Glomerular visceral epithelial cell (primary cell): ENCODE data around the gene EGFL7.
A peak's percentile ranks its signal among the peaks of the same experiment; 100 is the strongest.

Source experiments
- DNase-seq: peaks from one replicate; pipeline ENCODE4 v3.0.0-alpha.2; 2016; ENCODE audit errors: extremely low spot score

EGFL7 gene

GRCh38 chr9:136659861-136660784 is 2.6 kb upstream of the EGFL7 start:
- DNase-seq, result no peak

DNA sequence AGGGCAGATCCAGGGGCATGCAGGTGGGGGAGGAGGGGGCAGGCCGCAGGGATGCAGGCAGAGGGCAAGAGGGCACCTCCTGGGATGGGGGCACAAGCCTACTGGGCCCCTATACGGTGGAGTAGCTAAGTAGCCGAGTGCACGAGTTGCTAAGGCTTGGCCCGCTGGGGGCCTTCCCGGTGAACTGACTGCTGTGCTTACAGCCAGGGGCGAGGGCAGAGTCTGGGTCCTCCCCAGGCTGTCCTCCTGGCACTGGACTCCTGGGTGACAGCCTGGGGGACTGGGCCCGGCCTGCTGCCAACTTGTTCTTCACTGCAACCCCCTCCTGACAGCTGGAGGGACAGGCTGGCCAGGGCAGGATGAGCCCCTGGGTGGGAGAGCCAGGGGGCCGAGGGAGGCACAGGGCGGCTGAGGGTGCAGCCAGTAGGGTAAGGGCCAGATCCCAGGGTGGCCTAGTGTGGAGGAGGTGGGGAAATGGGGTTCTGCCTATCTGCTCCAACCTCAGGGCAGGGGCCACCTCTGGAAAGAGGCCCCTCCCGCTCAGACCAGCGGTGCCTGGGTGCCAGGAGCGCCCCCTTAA is 1.7 kb upstream of the EGFL7 start:
- no peak for DNase-seq

DNA sequence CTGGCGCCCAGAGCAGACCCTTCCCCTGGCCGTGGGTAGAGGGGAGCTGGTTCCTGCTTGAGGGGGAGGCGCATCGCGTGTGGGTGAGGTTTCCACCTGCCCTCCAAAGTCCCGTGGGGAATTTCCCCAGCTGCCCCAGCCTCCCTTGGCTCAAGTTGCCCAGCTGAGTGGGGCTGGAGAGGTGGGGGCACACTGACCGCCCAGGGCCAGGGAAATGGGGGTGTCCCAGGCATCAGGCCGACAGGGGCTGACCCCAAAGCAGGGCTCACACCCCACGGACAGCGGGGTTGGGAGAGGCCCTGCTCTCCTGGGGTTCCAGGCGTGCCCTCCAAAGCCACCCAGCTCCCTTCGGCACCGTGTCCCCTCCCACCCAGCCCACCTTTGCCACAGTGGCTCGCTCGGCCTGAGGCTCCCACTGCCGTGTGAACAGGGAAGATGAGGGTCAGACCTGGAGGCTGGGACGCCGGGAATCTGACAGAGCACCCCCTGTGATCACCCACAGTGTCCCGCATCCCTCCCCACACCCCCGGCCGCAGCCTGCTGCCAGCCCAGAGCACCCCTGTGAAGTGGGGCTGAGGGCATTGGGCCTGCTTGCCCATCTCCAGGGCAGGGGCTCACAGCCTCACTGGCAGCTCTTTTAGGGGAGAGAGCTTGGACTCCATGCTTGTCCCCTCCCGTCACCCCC is 933 bp upstream of the EGFL7 start:
- DNase-seq, result no peak

GRCh38 chr9:136662326-136662655 is 425 bp upstream of the EGFL7 start:
- no peak for DNase-seq

GRCh38 chr9:136664000-136664915 is 1.5 kb downstream of the EGFL7 start:
- no peak for DNase-seq

DNA sequence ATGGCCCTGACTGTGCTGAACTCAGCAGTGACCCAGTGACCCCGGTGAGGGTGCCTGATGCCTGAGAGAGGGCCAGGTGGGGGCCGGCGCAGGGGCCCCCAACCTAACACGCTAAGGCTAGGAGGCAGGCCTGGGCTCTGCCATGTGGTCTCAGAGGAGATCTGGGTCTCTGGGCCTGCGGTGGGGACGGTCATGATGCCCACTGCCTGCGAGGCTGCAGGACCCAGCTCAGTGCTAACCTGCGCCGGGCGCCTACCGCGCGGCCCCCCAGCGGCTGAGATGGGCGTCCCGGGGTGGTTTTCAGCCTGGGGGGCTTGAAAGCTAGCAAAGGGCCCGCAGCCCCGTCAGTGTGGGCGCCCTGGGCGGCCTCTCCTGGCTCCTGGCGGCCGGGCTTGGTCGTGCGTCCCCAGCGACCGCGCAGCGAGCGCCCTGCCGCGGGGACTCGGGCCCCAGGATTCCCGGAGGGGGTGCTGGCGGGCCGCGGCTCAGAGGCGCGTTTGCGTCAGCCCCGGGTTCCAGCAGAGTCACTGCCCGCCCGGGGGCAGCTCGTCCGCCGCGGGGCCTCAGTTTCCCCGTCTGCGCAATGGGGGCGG is 2.5 kb downstream of the EGFL7 start:
- DNase-seq, result no peak

DNA sequence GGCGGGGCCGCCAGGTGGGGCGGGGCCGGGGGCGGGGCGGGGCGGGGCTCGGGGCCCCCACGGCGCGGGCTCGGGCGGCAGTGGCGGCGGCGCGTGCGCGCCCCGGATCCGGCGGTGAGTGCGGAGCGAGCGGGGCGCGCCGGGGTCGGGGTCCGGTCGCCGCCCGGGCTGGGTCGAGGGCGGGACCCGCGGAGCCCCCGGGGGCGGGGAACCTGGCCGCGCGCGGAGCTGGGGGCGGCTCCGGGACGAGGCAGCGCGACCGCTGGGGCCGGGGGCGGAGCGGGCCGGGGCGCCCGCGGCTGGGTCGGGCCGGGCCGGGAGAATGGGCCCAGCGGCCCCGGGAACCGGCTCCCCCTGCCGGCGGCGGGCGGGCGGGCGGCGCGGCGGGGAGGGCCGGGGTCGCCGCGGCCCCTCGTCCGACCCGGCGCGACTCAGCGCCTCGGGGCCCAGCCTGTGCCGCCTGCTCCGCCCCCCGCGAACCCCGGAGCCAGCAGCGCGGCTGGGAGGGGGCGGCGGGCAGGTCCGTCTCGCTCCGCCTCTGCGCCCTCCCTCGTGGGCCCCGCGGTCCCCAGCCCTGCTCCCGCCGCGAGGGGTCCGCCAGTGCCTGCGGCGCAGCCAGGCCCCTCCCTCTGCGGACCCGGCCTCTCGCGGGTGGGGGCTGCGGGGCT is 3.1 kb downstream of the EGFL7 start:
- no peak for DNase-seq

GRCh38 chr9:136666372-136667213 is 3.9 kb downstream of the EGFL7 start:
- no peak for DNase-seq

DNA sequence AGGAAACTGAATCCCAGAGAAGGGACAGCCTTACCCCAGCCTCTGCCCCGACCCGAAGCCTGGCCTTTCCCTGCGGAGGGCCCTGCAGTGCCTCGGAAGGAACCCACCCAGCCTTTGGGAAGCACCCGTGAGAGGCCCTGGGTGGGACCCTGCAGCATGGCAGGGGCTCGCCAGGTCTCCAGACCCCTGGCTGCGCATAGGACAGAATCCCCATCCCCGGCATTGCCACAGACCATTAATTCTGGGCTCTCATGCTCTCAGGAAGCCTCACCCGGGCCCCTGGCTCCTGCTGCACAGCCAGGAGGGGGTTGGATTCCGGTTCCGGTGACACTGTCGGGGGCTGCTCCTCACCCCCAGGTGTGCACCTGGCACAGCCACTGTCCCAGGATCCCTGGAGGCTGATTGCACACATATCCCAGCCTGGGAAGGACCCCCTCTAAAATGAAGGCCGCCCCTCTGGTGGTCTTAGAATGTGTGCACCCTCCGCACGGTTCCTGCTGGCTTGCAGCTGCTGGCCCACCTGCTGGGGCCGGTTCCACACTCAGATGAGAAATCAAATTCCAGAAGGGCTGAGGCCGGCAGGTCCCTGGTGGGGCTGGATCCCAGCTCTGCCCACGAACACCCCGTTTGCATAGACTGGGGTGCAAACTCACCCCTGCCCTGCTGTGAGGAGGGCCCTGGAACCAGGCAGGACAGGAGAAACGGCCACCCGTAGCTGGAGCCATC is 4.7 kb downstream of the EGFL7 start:
- DNase-seq, result no peak

DNA sequence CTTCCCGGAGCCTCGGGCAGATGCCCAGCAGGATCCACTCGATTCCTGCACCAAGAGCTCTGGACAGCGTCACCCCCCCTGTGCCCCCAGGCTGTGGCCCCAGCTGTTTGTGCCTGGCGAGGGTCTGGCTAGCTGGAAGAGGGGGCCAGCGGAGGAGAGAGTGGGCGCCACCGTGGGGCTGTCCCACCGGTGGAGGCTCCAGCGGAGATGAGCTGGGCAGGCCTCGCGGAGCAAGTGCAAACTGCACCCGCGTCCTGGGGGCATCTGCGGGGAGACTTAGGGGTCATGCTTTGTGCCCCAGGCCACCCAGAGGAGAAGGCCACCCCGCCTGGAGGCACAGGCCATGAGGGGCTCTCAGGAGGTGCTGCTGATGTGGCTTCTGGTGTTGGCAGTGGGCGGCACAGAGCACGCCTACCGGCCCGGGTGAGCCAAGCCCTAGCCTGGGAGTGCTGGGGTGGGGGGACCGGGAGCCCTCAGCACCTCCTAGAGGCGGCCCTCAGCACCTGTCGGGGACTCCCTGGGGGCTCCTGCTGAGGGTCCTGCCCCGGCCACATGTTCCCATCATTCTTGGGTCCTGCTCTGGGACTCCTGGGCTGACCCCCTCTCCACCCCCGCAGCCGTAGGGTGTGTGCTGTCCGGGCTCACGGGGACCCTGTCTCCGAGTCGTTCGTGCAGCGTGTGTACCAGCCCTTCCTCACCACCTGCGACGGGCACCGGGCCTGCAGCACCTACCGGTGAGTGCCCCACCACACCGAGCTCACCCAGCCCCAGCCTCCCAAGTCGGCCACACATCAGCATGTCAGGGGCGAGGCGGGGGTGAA is 5.4 kb downstream of the EGFL7 start:
- DNase-seq, result no peak

DNA sequence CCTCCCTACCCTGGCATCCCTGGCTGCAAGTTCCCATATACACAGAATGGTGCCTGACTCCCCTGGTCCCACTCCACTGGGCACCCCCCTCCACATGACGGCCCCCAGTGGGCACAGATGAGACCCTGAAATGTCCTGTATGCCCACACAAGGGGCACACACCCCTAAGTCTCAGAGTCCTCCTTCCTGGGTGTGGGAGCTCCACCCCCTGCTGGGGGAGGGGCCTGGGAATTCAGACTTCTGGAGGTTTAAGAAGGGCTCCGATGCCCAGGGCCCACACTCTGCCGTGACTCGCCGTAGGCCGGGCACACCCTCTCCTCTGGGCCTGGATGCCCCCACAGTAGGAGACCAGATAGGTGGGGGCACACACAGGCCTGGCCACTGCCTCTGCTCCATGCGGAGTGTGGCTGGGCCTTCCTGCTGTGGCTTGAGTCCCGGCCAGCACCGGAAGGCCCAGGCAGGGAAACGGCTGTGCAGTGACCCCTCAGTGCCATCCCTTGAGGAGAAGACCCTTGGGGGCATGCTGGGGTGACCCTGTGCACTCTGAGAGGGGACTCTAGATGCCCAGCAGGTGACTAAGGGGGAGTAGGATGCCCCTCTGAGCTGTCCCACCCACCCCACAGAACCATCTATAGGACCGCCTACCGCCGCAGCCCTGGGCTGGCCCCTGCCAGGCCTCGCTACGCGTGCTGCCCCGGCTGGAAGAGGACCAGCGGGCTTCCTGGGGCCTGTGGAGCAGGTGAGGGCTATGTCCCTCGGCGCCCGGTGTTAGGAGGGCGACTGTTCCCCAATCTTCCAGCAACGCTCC is 6.5 kb downstream of the EGFL7 start:
- DNase-seq, result peak; percentile 25

- DNase-seq, result no peak
Observed at GRCh38 chr9:136669791-136670464, 7.2 kb downstream of the EGFL7 start.

GRCh38 chr9:136670576-136671253 is 8.0 kb downstream of the EGFL7 start:
- DNase-seq, result no peak

GRCh38 chr9:136671254-136671614 is 8.5 kb downstream of the EGFL7 start:
- DNase-seq, result no peak

- DNase-seq, result no peak
Observed at GRCh38 chr9:136671646-136672430, 9.1 kb downstream of the EGFL7 start.
